Measurements from ENCODE around the gene OSBPL7. TPM values are rescaled to one million over a fixed set of nuclear protein-coding genes. Genes with fewer than 3 reads are reported as not detected.

The OSBPL7 gene
- total and polyA plus RNA-seq, 2 of the 8 experiments (the other 6 are each of a cell fraction or from before 2014, with no cell fraction given), result 7.2 to 8.9 TPM

DNA sequence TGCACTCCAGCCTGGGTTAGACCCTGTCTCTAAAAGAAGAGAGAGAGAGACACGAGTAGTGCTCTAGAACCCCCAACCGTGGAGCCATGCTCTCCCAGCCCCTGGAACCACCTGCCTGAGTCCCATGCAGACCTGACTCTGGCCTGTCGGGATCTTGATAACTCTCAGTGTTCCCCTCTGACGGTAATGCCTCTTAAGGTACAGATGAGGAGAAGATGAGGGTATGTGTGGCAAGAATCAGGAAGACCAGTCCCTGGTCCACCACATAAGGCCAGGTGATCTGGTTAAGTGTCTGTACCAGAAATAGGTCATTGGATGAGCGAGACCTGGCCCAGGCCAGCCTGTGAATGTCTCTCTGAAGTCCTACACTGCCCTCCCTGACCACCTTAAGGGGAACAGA is 18.4 kb downstream of the OSBPL7 start:
- H3K27me3 ChIP-seq (replicated peaks in 1 of 4; ENCODE audit: control insufficient read depth in 3 of 4, extremely low read depth in 1 of 4, insufficient read depth in 3 of 4, low read length in 3 of 4), result no peaks in the 10 kb centered on the region
- no peak overlapping the region for H3K4me2 ChIP-seq (ENCODE audit: insufficient read depth in 1 of 2, low read depth in 2 of 2, low read length in 2 of 2)
- H3K14ac ChIP-seq (ENCODE audit: insufficient read length), result no peak overlapping the region
- H4K8ac ChIP-seq (ENCODE audit: extremely low read depth, insufficient read depth, low read length), result no peak overlapping the region
- POLR2A ChIA-PET (ENCODE audit: partially characterized antibody), result no interaction called here
- no peaks in the 10 kb centered on the region for H3K23me2 ChIP-seq (ENCODE audit: low read depth, low read length)
- no peak overlapping the region for H3K9ac ChIP-seq (replicated peaks in 1 of 4; ENCODE audit: extremely low read depth in 1 of 4, low read depth in 3 of 4, low read length in 3 of 4)
- no peak overlapping the region for H2BK12ac ChIP-seq (ENCODE audit: low read depth, low read length)
- H4K5ac ChIP-seq (ENCODE audit: insufficient read length, low read depth, low read length), result no peak overlapping the region
- peaks cover 2% of the 10 kb centered on the region in 2 experiments for H4K20me1 ChIP-seq (replicated peaks in 1 of 2; ENCODE audit: control insufficient read depth in 1 of 2, insufficient read depth in 2 of 2, low read length in 2 of 2)
- H3K79me2 ChIP-seq (ENCODE audit: control insufficient read depth in 1 of 2, insufficient read depth in 2 of 2, low read length in 2 of 2), result no peaks in the 10 kb centered on the region
- H3K4me3 ChIP-seq (ENCODE audit: extremely low read depth in 1 of 4, insufficient read depth in 2 of 4, low read depth in 3 of 4, low read length in 4 of 4), result no peak overlapping the region
- CTCF ChIA-PET (ENCODE audit: partially characterized antibody), result interaction anchor here (0.7 to 5.6 kb wide), 9 partner anchors 8 to 148 kb away, joined by 3 to 57 read pairs (median 5); no protein-coding TSS in a partner anchor
- H3K4ac ChIP-seq (replicated peaks; ENCODE audit: insufficient read length, low read depth, low read length), result no peak overlapping the region
- H3K56ac ChIP-seq (replicated peaks; ENCODE audit: insufficient read length, low read depth, low read length), result no peak overlapping the region
- no peak overlapping the region for H3K27ac ChIP-seq (ENCODE audit: low read depth, low read length)
- 79% methylated on average over 5 of the region's 5 CpGs; no CpG with 5 or more reads in 1 of the 2 experiments for WGBS, 2 experiments (ENCODE audit: extremely low coverage in 1 of 2, insufficient coverage in 1 of 2, insufficient read length in 1 of 2, insufficient replicate concordance in 2 of 2, low coverage in 1 of 2, low lambda C conversion rate in 2 of 2, missing lambda C conversion rate in 1 of 2)
- no peak overlapping the region for H2AK5ac ChIP-seq (ENCODE audit: low read depth, low read length)
- DNase-seq (ENCODE audit: low read depth in 1 of 2, low spot score in 2 of 2) (no peak), FAIRE-seq (no peak)
- no peak overlapping the region for H2BK120ac ChIP-seq (replicated peaks; ENCODE audit: low read depth, low read length)
- no peak overlapping the region for H3K18ac ChIP-seq (ENCODE audit: extremely low read depth, low read length)
- H3K4me1 ChIP-seq (replicated peaks in 1 of 4; ENCODE audit: control insufficient read depth in 3 of 4, insufficient read depth in 4 of 4, low read length in 3 of 4), result no peaks in the 10 kb centered on the region
- H3K79me1 ChIP-seq (ENCODE audit: low read depth, low read length), result no peaks in the 10 kb centered on the region
- TF ChIP-seq CHD2 (IDR thresholded peaks at IDR 0.05; ENCODE audit: low read length) (no peak), CTBP2 (IDR thresholded peaks at IDR 0.05; ENCODE audit: borderline replicate concordance, insufficient read depth, insufficient read length, low read length) (no peak)
- no peak overlapping the region for H2BK20ac ChIP-seq (ENCODE audit: low read length)
- H3K9me3 ChIP-seq (ENCODE audit: insufficient read depth in 2 of 2, low read depth in 1 of 2, low read length in 1 of 2), result no peaks in the 10 kb centered on the region
- no peaks in the 10 kb centered on the region; a peak in 1 of 8 replicates for H3K36me3 ChIP-seq (ENCODE audit: control insufficient read depth in 2 of 4, insufficient read depth in 4 of 4, low read length in 3 of 4)
- H4K91ac ChIP-seq (replicated peaks; ENCODE audit: insufficient read length, low read length), result no peak overlapping the region
- no peak overlapping the region for H2BK15ac ChIP-seq (ENCODE audit: low read length)
- no peak overlapping the region for H3K23ac ChIP-seq (ENCODE audit: insufficient read length)
- H2BK5ac ChIP-seq (ENCODE audit: low read depth, low read length), result no peak overlapping the region
- H2AFZ ChIP-seq (ENCODE audit: low read length), result no peak overlapping the region
